Stimulated activated CD8-positive, alpha-beta memory T cell treated with anti-CD3 and anti-CD28 coated beads, Interleukin-4, amount 100 ng/mL, for 4 hours (primary cell): ENCODE measurements around the gene CFAP107.

Source experiments
- DNase-seq, 2 donors: peaks; one replicate each; pipeline ENCODE4 v3.0.0-alpha.2; 2020; ENCODE audit warnings: low read depth in 2 of 2, low spot score in 1 of 2

Gene CFAP107

GRCh38 chr1:12741946-12742345 is 4.1 kb upstream of the CFAP107 start:
- no peak for DNase-seq

- no peak for DNase-seq
Measured at GRCh38 chr1:12745126-12745991, 641 bp upstream of the CFAP107 start.

GRCh38 chr1:12748778-12749355 is 2.9 kb downstream of the CFAP107 start:
- DNase-seq: no peak

GRCh38 chr1:12754738-12755137 is 8.7 kb downstream of the CFAP107 start:
- DNase-seq: no peak

- DNase-seq: no peak
Measured at GRCh38 chr1:12756273-12756672, 10.3 kb downstream of the CFAP107 start.

GRCh38 chr1:12756768-12757413 is 10.9 kb downstream of the CFAP107 start:
- DNase-seq: no peak

- DNase-seq: no peak
Measured at GRCh38 chr1:12757836-12758235, 11.8 kb downstream of the CFAP107 start.

- no peak for DNase-seq
Measured at GRCh38 chr1:12760256-12760795, 14.3 kb downstream of the CFAP107 start.

- DNase-seq: no peak
Measured at GRCh38 chr1:12761781-12762180, 15.8 kb downstream of the CFAP107 start.

- DNase-seq: no peak
Measured at GRCh38 chr1:12762766-12763165, 16.8 kb downstream of the CFAP107 start.

- DNase-seq: no peak
Measured at GRCh38 chr1:12763479-12763878, 17.5 kb downstream of the CFAP107 start.

- DNase-seq: no peak
Measured at GRCh38 chr1:12764016-12764415, 18.0 kb downstream of the CFAP107 start.

GRCh38 chr1:12769031-12769430 is 23.0 kb downstream of the CFAP107 start:
- no peak for DNase-seq

- DNase-seq: no peak
Measured at GRCh38 chr1:12769976-12770505, 24.0 kb downstream of the CFAP107 start.

- DNase-seq: no peak
Measured at GRCh38 chr1:12770620-12771019, 24.6 kb downstream of the CFAP107 start.

- no peak for DNase-seq
Measured at GRCh38 chr1:12771186-12771585, 25.2 kb downstream of the CFAP107 start.

- DNase-seq: no peak
Measured at GRCh38 chr1:12772520-12772919, 26.5 kb downstream of the CFAP107 start.

- DNase-seq: no peak
Measured at GRCh38 chr1:12773438-12773837, 27.4 kb downstream of the CFAP107 start, which contains the start of gene PRAMEF12. Gene PRAMEF12, plus strand, starts transcription at chr1:12773738. Its CDS starts 1,130 bp downstream, at chr1:12774868.

- no peak for DNase-seq
Measured at GRCh38 chr1:12774801-12775345, 28.9 kb downstream of the CFAP107 start.

- no peak for DNase-seq
Measured at GRCh38 chr1:12775443-12775842, 29.4 kb downstream of the CFAP107 start.
